GM19438 (cell line): ENCODE results near the gene RPL13A.
"Not testable (repeated sequence)": the region's sequence is repeated elsewhere in the genome, so short reads cannot be mapped to it uniquely, and the experiment has no call there.

Experiments used
- ATAC-seq: cut with Tn5 transposase; IDR thresholded peaks from one replicate; pipeline ENCODE4 v1.9.1; 2021; ENCODE audit warnings: low read depth; ENCODE audit not compliant: unreplicated experiment

Gene RPL13A

DNA sequence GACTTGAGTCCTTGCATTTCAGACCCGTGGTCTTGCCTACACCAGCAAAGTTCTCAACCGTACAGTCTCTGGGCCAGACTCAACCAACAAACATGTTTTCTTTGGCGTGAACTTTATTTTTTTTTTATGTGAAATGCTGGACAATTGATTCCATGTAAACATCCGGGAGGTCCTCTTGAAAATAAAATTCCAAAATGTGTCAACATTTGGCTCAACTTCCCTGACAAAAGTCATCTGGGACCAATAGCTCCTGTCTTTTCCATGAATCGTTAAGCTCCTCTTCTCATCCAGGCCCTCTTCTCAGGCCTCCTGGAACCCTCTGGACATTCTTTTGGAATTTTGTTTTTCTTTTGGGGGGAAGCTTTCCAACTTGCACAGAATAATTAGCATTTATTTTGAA, 31.6 kb upstream of the RPL13A start:
- no peak for ATAC-seq

DNA sequence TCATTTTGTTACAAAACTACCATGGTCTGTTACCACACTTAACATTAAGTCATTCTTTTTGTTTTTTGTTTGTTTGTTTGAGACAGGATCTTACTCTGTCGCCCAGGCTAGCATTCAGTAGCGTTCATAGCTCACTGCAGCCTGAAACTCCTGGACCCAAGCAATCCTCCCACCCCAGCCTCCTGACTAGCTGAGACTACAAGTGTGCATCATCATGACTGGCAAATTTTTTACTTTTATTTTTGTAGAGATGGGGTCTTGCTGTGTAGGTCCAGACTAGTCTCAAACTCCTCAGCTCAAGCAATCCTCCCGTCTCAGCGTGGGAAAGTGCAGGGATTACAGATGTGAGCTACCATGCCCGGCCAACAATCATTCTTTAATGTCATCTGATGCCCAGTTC, 31.1 kb upstream of the RPL13A start:
- ATAC-seq: no peak

DNA sequence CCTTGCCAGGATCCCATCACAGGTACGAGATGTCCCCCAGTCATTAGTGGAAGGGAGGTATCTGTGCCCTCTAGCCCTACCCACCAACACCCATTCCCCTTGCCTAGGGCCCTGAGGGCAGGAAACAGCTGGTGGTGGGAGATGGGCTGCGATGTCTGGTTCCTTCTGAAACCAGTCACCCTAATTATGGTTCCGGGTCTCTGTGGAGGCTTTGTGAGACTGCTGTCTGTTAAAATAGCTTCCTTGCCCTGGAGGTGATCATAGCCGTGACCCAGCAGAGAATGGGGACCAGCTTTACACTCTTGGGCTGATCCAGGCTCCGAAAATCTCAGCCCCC, 28.9 kb upstream of the RPL13A start:
- ATAC-seq: no peak

DNA sequence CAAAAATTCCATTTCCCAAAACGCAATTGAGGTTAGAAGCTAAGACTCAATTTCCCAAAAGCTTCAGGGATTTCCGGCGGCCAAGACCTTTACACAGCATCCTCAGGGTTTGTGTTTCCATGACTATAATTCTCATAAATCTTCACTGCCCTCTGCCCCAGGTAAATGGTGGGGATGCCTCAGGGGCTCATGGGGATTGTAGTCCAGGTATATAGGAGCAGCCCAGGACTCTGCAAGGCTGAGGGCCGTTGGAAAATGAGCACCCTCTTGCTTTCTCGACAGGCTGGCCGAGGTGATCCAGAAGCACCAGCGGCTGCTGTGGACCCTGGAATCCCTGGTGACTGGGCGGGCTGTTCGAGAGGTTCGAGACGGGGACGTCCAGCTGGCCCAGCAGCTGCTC, 28.0 kb upstream of the RPL13A start:
- no peak for ATAC-seq

DNA sequence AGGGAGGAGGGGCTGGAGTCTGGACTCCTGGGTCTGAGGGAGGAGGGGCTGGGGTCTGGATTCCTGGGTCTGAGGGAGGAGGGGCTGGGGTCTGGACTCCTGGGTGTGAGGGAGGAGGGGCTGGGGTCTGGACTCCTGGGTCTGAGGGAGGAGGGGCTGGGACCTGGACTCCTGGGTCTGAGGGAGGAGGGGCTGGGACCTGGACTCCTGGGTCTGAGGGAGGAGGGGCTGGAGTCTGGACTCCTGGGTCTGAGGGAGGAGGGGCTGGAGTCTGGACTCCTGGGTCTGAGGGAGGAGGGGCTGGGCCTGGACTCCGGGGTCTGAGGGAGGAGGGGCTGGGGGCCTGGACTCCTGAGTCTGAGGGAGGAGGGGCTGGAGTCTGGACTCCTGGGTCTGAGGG, 26.3 kb upstream of the RPL13A start:
- not testable (repeated sequence) for ATAC-seq

DNA sequence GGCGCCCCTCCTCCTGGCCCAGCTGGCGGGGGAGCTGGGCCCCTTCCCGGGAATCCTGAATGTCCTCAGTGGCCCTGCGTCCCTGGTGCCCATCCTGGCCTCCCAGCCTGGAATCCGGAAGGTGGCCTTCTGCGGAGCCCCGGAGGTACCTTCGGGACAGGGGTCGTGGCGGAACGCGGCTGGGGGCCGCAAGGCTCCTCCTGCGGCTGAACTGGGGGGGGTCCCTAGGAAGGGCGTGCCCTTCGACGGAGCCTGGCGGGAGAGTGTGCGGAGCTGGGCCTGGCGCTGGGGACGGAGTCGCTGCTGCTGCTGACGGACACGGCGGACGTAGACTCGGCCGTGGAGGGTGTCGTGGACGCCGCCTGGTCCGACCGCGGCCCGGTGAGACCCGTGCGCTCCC, 25.8 kb upstream of the RPL13A start:
- ATAC-seq: no peak

DNA sequence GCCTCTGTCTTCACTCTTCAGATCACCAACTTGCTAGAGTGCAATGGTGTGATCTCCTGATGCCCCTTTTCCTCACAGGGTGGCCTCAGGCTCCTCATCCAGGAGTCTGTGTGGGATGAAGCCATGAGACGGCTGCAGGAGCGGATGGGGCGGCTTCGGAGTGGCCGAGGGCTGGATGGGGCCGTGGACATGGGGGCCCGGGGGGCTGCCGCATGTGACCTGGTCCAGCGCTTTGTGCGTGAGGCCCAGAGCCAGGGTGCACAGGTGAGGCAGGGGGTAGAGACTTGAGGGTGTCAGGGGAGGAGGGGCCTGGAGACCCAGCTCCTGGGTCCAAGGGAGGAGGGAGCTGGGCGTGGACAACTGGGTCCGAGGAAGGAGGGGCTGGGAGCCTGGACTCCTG, 24.9 kb upstream of the RPL13A start:
- ATAC-seq: no peak

DNA sequence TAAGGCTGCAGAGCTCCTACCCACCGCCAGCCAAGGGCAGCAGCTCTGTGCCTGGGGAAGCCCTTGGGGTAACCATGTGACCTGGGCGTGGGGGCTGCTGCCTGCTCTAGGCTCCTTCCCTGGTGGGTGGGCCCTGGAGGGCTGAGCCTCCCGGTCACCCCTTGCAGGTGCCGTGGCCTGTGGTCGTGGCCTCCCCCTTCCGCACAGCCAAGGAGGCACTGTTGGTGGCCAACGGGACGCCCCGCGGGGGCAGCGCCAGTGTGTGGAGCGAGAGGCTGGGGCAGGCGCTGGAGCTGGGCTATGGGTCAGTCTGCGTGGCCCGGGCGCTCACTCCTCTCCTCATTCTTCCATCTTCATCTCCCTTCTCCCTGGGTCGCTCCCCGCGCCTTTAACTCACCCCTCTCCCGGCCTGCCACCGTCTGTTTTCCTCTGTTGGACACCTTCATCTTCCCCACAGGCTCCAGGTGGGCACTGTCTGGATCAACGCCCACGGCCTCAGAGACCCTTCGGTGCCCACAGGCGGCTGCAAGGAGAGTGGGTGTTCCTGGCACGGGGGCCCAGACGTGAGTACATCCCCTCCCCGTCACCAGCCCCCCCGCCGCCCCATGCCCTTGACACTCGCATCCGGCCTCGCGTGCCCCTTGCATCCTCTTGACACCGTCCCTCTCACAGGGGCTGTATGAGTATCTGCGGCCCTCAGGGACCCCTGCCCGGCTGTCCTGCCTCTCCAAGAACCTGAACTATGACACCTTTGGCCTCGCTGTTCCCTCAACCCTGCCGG, 23.3 kb upstream of the RPL13A start:
- no peak for ATAC-seq

DNA sequence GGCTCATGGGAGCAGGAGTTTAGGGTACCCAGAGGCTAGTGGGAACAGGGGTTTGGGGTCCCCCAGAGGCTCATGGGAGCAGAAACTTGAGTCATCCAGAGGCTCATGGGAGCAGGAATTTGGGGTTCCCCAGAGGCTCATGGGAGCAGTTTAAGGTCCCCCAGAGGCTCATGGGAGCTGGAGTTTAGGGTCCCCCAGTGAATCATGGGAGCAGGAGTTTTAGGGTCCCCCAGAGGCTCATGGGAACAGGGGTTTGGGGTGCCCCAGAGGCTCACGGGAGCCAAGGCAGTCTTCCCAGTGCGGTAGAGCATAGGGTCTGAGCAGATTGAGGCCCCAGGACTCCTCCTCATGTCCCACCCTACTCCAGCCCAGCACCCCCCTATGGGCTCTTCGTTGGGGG, 22.0 kb upstream of the RPL13A start:
- no peak for ATAC-seq

DNA sequence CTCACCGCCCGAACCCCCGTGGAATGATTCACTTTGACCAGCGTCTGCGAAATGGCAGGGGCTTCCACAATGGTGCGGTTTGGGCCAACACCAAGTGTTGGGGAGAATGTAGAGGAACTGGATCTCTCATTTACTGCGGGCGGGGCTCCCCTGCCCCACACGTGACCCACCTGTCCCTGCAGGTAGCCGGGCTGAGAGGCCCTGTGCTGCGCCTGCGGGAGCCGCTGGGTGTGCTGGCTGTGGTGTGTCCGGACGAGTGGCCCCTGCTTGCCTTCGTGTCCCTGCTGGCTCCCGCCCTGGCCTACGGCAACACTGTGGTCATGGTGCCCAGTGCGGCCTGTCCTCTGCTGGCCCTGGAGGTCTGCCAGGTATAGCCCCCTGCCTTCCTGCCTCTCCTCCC, 19.2 kb upstream of the RPL13A start:
- no peak for ATAC-seq

DNA sequence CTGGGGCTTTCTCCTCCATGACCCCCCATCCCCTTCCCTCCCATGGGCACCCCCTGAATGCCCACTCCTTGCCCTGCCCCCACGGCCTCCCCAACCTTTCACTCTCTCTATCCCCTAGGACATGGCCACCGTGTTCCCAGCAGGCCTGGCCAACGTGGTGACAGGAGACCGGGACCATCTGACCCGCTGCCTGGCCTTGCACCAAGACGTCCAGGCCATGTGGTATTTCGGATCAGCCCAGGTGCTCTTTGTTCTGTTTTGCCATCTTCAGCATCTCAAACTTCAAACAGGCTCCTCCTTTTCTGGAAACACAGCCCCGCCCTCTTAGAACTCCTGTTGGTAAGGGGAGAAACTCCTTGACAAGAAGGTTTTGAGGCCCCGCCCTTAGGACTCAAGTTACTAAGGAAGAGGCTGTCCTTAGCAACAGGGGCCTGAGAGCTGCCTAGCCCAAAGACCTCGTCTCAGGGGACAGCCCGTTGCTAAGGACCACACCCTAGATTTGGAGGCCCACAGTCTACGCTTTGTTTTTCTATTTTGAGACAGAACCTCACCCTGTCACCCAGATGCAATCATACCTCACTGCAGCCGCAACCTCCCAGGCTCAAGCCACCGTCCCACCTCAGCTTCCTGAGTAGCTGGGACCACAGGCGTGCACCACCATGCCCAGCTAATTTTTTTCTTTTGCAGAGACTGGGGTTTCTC, 18.5 kb upstream of the RPL13A start:
- ATAC-seq: peak; percentile 46

DNA sequence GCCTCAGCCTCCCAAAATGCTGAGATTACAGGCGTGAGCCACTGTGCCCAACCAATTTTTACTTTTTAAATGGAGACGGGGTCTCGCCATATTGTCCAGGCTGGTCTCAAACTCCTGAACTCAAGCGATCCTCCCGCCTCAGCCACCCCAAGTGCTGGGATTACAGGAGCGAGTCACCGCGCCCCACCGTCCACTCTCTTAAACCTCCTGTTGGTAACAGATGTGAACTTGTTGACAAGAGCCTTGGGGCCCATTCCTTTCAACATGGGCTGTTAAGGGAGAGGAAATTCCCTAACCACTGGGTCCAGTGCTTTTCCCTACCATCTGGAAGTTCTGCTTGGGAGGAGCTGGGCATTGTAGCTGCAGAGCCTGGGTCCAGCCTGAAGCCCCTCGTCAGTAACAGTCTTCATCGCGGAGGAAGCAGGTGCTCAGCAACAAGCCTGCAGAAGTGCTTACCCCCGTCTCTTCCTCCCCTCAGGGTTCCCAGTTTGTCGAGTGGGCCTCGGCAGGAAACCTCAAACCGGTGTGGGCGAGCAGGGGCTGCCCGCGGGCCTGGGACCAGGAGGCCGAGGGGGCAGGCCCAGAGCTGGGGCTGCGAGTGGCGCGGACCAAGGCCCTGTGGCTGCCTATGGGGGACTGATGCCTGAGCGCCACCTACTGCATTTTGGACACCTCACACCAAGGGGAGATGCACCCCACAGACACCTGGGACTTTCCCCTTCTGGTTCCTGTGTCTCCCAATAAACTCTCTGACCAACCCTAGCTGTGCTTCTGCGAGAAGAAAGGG, 17.4 kb upstream of the RPL13A start:
- peak; percentile 41 for ATAC-seq

DNA sequence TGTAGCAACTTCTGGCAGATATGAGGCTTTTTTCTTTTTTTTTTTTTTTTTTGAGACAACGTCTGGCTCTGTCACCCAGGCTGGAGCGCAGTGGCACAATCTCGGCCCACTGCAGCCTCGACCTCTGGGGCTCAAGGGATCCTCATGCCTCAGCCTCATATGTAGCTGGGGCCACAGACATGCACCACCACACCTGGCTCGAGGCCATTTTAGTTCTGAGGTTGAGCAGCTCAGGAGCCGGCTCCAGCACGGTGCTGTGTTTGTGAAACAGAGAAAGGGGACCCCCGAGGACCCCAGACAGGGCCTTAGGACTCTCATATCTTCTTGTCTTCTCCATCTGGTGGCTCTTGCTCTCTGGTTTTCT, 16.8 kb upstream of the RPL13A start:
- no peak for ATAC-seq

DNA sequence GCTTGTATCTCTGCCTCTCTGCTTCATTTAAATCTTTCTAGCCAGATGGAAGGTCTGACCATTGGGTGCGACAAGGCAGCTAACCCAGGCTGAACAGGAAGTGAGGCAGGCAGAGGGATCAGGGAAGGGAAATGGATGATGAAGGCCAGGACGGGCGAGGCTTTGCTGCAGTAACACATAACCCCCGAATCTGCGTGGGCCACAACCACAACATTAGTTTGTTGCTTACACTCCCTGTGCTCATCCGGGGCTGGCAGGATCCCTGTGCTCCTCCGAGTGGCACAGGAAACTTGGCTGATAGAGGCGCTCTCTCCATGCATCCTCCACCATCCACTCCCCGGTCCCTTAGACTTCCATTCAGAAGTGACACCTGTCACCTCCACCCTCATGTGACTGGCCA, 14.5 kb upstream of the RPL13A start:
- ATAC-seq: no peak

DNA sequence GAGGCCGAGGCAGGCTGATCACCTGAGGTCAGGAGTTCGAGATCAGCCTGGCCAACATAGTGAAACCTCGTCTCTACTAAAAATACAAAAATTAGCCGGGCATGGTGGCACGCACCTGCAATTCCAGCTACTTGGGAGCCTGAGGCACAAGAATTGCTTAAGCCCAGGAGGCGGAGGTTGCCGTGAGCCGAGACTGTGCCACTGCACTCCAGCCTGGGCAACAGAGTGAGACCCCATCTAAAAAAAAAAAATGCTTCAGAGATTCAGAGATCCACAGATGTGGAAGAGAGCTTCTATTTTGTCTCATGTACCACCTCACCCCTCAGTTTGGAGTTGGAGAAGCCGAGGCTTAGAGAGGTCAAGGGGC, 13.9 kb upstream of the RPL13A start:
- ATAC-seq: not testable (repeated sequence)

DNA sequence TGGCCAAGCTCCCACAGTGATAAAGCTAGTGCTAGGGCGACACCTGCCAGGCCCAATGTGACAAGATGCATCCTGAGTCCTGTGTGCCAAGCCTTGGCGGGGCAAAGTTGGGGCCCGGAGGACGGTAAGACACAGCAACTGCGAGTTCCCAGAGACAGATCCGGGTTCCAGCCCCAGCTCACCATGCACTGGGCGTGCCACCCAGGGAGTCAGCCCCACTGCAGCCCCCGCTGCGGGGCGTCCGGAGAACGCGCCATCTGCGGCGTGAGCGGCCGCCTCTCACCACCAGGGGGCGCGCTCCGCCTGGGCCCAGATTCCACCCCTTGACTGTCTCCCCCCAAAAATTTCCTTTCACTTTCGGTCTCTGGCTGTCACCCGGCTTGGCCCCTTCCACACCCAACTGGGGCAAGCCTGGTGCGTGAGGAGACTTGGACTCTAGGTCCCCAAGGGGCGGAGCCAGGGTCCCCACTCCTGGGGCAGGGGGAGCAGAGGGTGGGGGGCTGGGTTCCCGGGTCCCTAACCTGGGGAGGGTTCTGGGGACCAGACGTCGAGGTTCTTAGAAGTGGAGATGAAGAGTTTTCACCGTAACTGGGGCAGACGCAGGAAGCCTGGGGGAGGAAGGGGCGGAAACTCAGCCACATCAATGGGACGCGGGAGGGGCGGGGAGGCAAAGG, 13.4 kb upstream of the RPL13A start, which contains the start of gene FLT3LG:
Gene FLT3LG (plus strand): TSS at position 348 of the 674 bp plus-strand sequence. CDS start 425 bp downstream, outside the sequence.
- peak; percentile 53 for ATAC-seq

DNA sequence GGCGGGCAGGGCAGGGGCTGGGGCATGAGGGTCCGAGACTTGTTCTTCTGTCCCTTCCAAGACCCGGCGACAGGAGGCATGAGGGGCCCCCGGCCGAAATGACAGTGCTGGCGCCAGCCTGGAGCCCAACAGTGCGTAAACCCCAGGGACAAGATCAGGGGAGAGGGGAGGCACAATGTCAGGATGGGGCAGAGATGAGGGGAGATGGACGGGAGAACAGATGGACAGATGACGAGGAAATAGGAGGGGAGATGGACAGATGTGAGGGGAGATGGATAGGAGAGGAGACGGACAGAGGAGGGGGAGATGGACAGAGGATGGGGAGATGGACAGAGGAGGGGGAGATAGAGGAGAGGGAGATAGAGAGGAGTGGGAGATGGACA, 12.9 kb upstream of the RPL13A start:
- ATAC-seq: no peak

DNA sequence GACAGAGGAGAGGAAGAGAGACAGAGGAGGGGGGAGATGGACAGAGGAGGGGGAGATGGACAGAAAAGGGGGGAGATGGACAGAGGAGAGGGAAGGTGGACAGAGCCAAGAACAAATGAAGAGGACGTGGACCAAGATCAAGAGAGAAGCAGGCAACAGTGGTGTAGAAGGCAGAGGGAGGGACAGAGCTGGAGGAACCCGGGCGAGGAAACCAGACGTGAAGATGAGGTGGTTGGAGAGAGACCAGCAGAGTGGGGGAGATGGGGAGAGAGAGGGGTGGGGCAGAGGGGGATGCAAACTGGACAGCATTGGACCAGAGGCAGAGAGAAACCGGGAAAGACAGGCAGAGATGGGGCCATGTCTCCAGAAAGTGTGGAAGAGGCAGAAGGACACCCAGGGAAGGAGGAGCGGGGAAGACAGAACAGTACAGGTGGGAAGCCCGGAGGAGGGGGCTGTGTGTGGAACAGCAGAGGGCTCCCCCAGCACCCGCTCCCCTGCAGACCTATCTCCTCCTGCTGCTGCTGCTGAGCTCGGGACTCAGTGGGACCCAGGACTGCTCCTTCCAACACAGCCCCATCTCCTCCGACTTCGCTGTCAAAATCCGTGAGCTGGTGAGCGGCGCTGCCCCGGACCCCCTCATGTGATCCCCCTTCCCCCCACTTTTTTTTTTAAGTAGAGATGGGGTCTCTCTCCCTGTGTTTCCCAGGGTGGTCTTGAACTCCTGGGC, 12.1 kb upstream of the RPL13A start:
- ATAC-seq: no peak

DNA sequence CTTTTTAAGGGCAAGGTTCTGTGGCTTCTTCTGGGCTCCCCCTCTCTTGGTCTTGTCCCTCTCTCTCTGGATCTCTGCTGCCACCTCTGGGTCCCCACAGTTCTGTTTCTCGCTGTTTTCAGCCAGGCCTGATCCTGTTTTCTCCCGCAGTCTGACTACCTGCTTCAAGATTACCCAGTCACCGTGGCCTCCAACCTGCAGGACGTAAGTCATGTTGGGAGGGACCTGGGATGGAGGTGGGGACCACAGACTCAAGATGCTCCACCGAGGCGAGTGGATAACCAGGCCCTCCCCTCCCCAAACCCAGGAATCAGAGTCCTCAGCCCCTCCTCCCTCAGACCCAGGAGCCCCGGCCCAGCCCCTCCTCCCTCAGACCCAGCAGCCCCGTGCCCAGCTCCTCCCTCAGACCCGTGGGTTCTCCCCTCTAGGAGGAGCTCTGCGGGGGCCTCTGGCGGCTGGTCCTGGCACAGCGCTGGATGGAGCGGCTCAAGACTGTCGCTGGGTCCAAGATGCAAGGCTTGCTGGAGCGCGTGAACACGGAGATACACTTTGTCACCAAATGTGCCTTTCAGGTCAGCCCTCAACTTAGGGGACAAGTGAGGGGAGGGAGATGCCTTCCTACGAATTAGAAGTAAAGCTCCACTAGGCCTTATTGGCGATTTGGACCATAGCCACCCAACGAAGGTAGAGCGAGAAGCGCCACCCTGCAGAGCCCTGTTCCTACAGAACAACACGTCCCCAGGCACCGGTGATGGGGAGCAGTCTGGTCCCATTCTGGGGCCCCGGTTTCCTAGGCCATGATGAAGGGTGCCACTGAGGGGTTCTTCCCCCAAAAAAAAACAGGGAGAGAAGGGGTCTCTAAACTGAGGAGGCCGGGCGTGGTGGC, 11.2 kb upstream of the RPL13A start:
- ATAC-seq: no peak
